Stomach (tissue), 9 donors: ENCODE measurements around the gene JAG2. TPM values are rescaled to one million over a fixed set of nuclear protein-coding genes. Genes with fewer than 3 reads are reported as not detected.

Source experiments
- DNase-seq, 2 donors: peaks; one replicate each; pipeline versions ENCODE4 v3.0.0 to v3.0.0-alpha.2; 2013 to 2019
- H3K27ac ChIP-seq, 5 donors: fragments of 200-600 bp in 4 of 5; sonication (generic) in 4 of 5; one replicate each; pipeline ENCODE4 v1.5.1; 2013 to 2019; ENCODE audit warnings: mild to moderate bottlenecking in 1 of 5, moderate library complexity in 1 of 5
- H3K27me3 ChIP-seq, 3 donors: fragments of 200-600 bp; sonication (generic); one replicate each; pipeline ENCODE4 v1.5.1; 2017 to 2019; ENCODE audit warnings: mixed run types in 1 of 3
- H3K36me3 ChIP-seq, 4 donors: fragments of 200-600 bp; sonication (generic); 1 replicate in 3 of 4; 2 replicates in 1 of 4; pipeline ENCODE4 v1.5.1; 2016 to 2019
- H3K4me1 ChIP-seq, 4 donors: fragments of 200-600 bp; sonication (generic); one replicate each; pipeline ENCODE4 v1.5.1; 2016 to 2019
- H3K4me3 ChIP-seq, 4 donors: fragments of 200-600 bp; sonication (generic) in 3 of 4; one replicate each; pipeline ENCODE4 v1.5.1; 2016 to 2019; ENCODE audit warnings: mild to moderate bottlenecking in 1 of 4
- H3K9me3 ChIP-seq, 4 donors: fragments of 200-600 bp; sonication (generic); one replicate each; pipeline ENCODE4 v1.5.1; 2016 to 2019
- EP300 ChIP-seq: sonication (generic); formaldehyde crosslinking; IDR thresholded peaks from one replicate; pipeline ENCODE4 v1.6.1; 2017; ENCODE audit warnings: antibody characterized with exemption
- POLR2A ChIP-seq, 4 donors: fragments of 450-650 bp; IDR thresholded peaks; one replicate each; pipeline ENCODE4 v1.6.1; 2016; ENCODE audit warnings: antibody characterized with exemption in 4 of 4, control low read depth in 2 of 4, mild to moderate bottlenecking in 1 of 4, moderate library complexity in 1 of 4
- POLR2AphosphoS5 ChIP-seq, 3 donors: sonication (generic); formaldehyde crosslinking; IDR thresholded peaks; one replicate each; pipeline ENCODE4 v1.6.1; 2016; ENCODE audit warnings: antibody characterized with exemption in 3 of 3
- WGBS, 5 donors: extraction: QIAGEN DNeasy Blood & Tissue Kit in 3 of 5; methylation state at CpG; one replicate each; pipeline versions ENCODE4 v1.1.5 to v1.1.7; 2013 to 2018; 5-methylcytosine and 5-hydroxymethylcytosine counted together
- intact Hi-C: fragments of 100-400 bp; cut with DNase I; formaldehyde crosslinking; loops from one replicate; pipeline ENCODE4 v1.15.1; 2023; ENCODE audit warnings: low total_unique reads
- polyA plus RNA-seq, 3 donors: library from polyadenylated mRNA; stranded (reverse); fragments of 200-250 nt; gene quantifications; one replicate each; pipeline ENCODE4 v1.2.3, GENCODE V29; 2013
- total RNA-seq, 5 donors: library from RNA; depleted of rRNA; stranded (reverse); fragments of >200 nt; gene quantifications; one replicate each; pipeline versions ENCODE4 v1.1.0 to v1.2.3, GENCODE V29; 2014 to 2016
- TF ChIP-seq, protein P1 (sequence below), 7 experiments: fragments of 450-650 bp in 4 of 7; fragments of 200-600 bp in 3 of 7; sonication (generic) in 3 of 7; IDR thresholded peaks; one replicate each; pipeline ENCODE4 v1.5.1; 2016 to 2019; ENCODE audit warnings: antibody characterized with exemption in 7 of 7, control low read depth in 2 of 7, mild to moderate bottlenecking in 1 of 7
- donor health status: healthy with polysubstance abuse.
- donor health status: Bipolar disorder and iron deficiency.
- donor health status: healthy.

Gene JAG2
- total and polyA plus RNA-seq, 8 donors, result 6.0 to 117 (median 15.6) TPM

DNA sequence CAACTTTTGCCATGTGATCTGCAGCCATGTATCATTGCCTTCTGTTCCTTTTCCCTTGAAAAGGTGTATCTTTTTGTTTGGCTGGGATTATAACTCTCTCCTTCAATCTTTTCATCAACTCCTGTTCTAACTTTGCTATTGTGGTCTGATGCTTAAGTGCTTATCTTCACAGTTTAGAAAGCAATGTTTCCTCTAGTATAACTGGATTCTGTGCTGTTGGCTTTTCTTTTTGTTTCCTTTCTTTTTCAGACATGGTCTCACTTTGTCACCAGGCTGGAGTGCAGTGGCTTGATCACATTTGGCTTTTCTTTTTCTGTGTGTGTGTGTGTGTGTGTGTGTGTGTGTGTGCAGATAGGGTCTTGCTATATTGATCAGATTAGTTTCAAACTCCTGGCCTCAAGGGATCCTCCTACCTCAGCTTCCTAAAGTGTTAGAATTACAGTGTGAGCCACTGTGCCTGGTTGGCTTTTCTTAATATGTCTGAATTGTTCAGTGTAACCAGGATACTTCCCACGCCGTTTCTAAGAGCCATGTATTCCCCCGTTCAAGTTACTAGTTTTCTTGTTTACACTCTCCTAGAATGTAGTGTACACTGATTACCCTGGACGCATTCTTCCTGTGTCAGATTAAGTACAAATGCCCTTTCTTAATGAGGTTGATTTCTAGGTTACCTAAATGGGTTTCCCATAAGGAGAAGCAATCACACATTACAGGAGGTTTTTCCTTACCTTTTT, 35.5 kb downstream of the JAG2 start:
- TF ChIP-seq POLR2AphosphoS5 (IDR thresholded peaks at IDR 0.05), result no peak
- TF ChIP-seq, protein P1, sequence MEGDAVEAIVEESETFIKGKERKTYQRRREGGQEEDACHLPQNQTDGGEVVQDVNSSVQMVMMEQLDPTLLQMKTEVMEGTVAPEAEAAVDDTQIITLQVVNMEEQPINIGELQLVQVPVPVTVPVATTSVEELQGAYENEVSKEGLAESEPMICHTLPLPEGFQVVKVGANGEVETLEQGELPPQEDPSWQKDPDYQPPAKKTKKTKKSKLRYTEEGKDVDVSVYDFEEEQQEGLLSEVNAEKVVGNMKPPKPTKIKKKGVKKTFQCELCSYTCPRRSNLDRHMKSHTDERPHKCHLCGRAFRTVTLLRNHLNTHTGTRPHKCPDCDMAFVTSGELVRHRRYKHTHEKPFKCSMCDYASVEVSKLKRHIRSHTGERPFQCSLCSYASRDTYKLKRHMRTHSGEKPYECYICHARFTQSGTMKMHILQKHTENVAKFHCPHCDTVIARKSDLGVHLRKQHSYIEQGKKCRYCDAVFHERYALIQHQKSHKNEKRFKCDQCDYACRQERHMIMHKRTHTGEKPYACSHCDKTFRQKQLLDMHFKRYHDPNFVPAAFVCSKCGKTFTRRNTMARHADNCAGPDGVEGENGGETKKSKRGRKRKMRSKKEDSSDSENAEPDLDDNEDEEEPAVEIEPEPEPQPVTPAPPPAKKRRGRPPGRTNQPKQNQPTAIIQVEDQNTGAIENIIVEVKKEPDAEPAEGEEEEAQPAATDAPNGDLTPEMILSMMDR (IDR thresholded peaks at IDR 0.05), result no peak
- no peak for TF ChIP-seq POLR2A (IDR thresholded peaks at IDR 0.05)
- TF ChIP-seq EP300, result no peak
- Histone ChIP-seq H3K9me3 (peaks cover 0 to 24% (median 11%) of the 10 kb centered on the region in 4 donors), H3K4me3 (no peak overlapping the region), H3K27ac (no peak overlapping the region), H3K36me3 (no peaks in the 10 kb centered on the region), H3K27me3 (peaks cover 0 to 15% (median 0%) of the 10 kb centered on the region in 3 donors), H3K4me1 (no peaks in the 10 kb centered on the region)
- intact Hi-C loops, result no loop called here
- DNase-seq, result no peak
- 21 to 49% (median 25%) methylated on average over 4 of the region's 4 CpGs for WGBS, 5 donors

DNA sequence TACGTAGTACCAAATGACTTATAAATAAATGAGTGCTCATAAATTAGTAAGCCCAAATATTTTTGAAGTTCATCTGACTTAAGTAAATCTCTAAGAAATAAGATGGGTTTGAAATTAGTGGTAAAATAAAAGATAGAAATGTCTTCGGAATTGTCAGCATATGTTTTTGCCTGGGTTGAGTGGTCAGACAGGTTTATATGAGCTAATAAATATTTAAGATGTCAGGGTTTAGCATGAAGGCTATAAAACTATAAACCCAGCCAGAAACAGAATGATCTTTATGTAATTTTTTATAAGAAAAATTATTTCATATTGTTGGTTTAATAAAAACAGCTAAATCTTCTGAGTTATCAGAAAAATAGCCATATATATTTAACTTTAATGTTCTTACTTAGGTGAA, 37.3 kb downstream of the JAG2 start:
- no peaks in the 10 kb centered on the region for H3K4me1 ChIP-seq
- DNase-seq, result no peak
- H3K4me3 ChIP-seq, result no peak overlapping the region
- H3K27ac ChIP-seq, result no peak overlapping the region
- no peaks in the 10 kb centered on the region for H3K36me3 ChIP-seq
- peaks cover 0 to 24% (median 11%) of the 10 kb centered on the region in 4 donors for H3K9me3 ChIP-seq
- no peak for TF ChIP-seq POLR2AphosphoS5 (IDR thresholded peaks at IDR 0.05)
- no peak for TF ChIP-seq EP300
- TF ChIP-seq, protein P1 (IDR thresholded peaks at IDR 0.05), result no peak
- TF ChIP-seq POLR2A (IDR thresholded peaks at IDR 0.05), result no peak
- 84 to 89% (median 85%) methylated on average over 2 of the region's 2 CpGs for WGBS, 5 donors
- peaks cover 0 to 33% (median 0%) of the 10 kb centered on the region in 3 donors for H3K27me3 ChIP-seq
- intact Hi-C loops, result no loop called here

DNA sequence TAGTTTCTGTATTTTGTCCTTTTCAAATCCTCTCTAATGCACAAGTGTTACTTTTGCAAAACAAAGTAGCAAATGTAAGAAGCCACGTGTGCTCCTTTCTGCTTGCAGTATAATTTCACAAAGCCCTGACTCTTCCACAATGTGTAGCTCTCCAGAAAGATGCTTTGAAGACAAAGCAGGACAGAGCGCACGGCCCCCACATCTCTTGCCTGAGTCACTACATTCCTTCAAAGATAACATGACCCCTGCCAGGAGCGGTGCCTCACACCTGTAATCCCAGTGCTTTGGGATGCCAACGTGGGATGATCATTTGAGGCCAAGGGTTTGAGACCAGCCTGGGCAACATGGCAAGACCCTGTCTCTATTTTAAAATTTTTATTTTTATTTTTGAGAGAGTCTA, 40.5 kb downstream of the JAG2 start:
- H3K36me3 ChIP-seq, result no peaks in the 10 kb centered on the region
- peak in 1 of 2 donors; percentile 13 for DNase-seq
- WGBS, 5 donors, result 47 to 59% (median 55%) methylated on average over 5 of the region's 5 CpGs
- intact Hi-C loops, result no loop called here
- H3K27me3 ChIP-seq, result peaks cover 0 to 59% (median 0%) of the 10 kb centered on the region in 3 donors
- H3K4me3 ChIP-seq, result no peak overlapping the region
- no peak for TF ChIP-seq EP300
- TF ChIP-seq, protein P1 (IDR thresholded peaks at IDR 0.05), result no peak
- no peak for TF ChIP-seq POLR2AphosphoS5 (IDR thresholded peaks at IDR 0.05)
- TF ChIP-seq POLR2A (IDR thresholded peaks at IDR 0.05), result no peak
- no peak overlapping the region for H3K27ac ChIP-seq
- H3K4me1 ChIP-seq, result no peaks in the 10 kb centered on the region
- peaks cover 0 to 25% (median 11%) of the 10 kb centered on the region in 4 donors for H3K9me3 ChIP-seq

DNA sequence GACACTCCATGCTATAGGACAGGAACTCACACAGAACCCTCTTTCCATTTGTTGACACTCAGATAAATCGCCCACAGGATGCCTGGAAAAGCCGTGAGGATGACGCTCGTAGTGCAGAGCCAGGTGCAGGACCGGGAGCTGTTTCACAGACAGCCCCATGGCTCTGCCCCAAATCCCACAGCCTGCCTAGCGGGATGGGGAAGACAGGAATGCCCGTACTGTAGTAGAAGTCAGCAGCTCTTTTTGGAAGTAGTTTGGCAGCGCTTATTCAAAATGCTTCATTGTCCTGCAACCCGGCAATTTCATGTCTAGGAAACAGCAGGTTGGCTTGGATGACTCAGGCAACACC, 41.6 kb downstream of the JAG2 start:
- WGBS, 5 donors, result 38 to 53% (median 46%) methylated on average over 9 of the region's 9 CpGs
- no peak for TF ChIP-seq POLR2AphosphoS5 (IDR thresholded peaks at IDR 0.05)
- TF ChIP-seq POLR2A (IDR thresholded peaks at IDR 0.05), result no peak
- TF ChIP-seq, protein P1 (IDR thresholded peaks at IDR 0.05), result no peak
- no peak for TF ChIP-seq EP300
- intact Hi-C loops, result no loop called here
- no peak overlapping the region for H3K4me3 ChIP-seq
- H3K27me3 ChIP-seq, result peaks cover 0 to 60% (median 0%) of the 10 kb centered on the region in 3 donors
- H3K9me3 ChIP-seq, result peaks cover under 1 to 34% (median 18%) of the 10 kb centered on the region in 4 donors
- H3K4me1 ChIP-seq, result no peaks in the 10 kb centered on the region
- no peak overlapping the region for H3K27ac ChIP-seq
- H3K36me3 ChIP-seq, result no peaks in the 10 kb centered on the region
- DNase-seq, result peak in 1 of 2 donors; percentile 17
